ENCODE measurements around the gene HNRNPLL.
A peak's percentile ranks its signal among the peaks of the same experiment; 100 is the strongest.
"Not testable (repeated sequence)": the region's sequence is repeated elsewhere in the genome, so short reads cannot be mapped to it uniquely, and the experiment has no call there.

The HNRNPLL gene

DNA sequence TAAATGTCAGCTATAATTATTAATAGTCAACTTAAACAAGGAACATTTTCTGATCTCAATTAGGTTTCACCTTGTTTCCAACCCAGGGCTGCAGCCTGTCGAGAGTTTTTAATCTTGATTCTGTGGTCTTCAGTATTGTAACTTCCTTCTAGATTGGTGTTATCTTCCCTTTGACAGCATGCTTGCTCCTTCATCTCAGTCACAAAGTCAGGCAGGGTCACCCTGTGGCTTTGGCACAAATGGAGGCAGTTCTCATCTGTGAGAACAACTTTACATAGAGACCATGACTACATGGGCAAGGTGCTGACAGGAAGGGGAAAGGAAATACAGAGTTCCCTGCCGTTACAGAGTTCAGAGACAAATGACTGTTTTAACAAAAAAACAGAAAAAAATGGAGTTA is 50.5 kb downstream of the HNRNPLL start:
- no peak for DNase-seq (ENCODE audit: low spot score)

DNA sequence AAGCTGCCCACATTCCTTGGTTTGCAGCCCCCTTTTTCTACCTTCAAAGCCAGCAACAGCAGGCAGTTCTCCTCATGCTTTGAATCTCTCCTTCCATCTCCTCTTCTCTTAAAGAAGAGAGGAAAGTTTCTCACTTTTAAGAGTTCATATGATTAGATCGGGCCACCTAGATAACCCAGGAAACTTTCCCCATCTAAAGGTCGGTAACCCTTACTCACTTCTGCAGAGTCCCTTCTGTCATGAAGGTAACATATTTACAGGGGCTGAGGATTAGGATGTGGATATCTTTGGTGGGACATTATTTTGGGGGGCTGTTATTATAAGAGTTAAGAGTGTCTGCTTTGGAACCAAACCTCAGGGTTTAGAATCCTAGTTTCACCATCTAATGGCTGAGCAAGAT is 51.0 kb downstream of the HNRNPLL start:
- no peak for DNase-seq (ENCODE audit: low spot score)

- no peak for DNase-seq (ENCODE audit: low spot score)
Observed at GRCh38 chr2:38551171-38551570, 51.6 kb downstream of the HNRNPLL start.

- DNase-seq (ENCODE audit: low spot score): no peak
Observed at GRCh38 chr2:38549851-38550250, 52.9 kb downstream of the HNRNPLL start.

DNA sequence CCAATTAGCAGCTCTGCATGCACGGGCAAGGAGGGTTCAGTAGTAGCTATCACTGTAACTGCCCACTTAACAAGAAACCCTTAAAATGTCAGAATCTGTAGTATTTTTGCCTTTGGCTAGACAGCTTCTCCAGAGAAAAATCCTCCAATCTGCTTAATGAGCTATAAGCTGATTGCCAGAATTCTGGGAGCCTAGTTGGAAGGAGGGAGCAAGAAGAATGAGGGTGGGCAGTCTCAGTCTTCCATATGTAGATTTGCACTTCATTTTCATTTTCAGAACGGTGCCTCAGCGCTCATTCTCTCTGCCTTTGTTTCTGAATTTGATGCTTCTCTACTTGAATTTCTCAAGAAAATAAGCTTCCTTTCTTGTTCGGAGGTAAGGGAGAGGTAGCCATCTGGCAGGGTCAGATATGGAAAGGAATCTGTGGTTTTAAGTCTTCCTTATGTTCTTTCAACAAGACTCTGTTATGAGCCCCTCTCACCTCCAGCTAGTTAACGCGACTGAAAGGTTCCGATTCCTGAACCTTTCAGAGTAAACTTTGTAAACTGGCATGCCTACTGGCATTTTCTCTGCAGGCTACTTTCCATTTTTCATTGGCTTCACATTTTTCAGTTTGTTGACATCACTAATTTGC is 53.5 kb downstream of the HNRNPLL start:
- DNase-seq (ENCODE audit: low spot score): no peak

- no peak for DNase-seq (ENCODE audit: low spot score)
Observed at GRCh38 chr2:38547791-38548190, 54.9 kb downstream of the HNRNPLL start.

GRCh38 chr2:38546585-38546984 is 56.1 kb downstream of the HNRNPLL start:
- DNase-seq (ENCODE audit: low spot score): no peak

DNA sequence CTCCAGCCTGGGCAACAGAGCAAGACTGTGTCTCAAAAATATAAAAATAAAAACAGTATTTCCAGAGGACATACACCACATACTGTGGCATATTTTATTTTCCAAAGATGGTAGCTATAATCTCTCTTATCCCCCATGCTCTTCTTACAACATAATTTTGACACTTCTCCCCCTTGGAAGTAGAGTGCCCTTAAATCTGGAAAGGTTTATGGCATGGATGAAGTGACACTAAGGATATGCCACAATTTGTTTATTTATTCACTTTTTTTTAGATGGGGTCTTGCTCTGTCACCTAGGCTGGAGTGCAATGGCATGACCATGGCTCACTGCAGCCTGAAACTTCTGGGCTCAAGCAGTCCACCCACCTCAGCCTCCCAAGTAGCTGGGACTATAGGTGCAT is 56.7 kb downstream of the HNRNPLL start:
- DNase-seq (ENCODE audit: low spot score): no peak

GRCh38 chr2:38542248-38542631 is 60.5 kb downstream of the HNRNPLL start:
- DNase-seq (ENCODE audit: low spot score): not testable (repeated sequence)

DNA sequence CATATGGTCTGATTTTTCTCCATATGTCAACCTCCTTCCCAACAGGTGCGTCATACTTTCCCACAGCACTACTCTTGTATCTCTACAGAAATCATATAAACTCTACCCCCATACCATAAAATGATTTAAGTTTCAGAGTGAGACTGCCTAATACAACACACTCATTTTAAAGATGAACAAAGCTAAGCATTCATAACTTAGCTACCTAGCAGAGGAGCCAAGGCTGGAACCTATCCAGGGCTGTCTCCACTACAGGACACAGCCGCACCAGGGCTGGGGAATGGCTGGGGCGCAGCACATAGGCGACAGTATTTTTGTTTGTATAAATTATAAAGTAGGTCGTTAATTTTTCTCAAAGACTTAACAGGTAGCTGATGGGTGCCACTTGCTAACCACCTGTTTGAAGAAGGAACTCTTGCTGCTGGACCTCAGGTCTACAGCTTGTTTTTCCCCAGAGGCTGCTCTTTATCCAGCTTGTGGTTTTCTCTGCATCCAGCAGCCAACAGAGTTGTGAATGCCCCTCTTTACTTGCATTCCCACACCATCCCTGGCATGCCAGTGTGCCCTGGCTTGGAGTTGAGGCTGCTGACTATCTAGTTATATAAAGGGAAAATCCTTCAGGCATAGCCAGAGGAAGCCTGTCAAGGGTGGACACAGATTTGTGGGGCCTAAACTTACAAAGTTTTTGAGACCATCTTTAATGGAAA is 62.0 kb downstream of the HNRNPLL start:
- DNase-seq (ENCODE audit: low spot score): no peak

- no peak for DNase-seq (ENCODE audit: low spot score)
Observed at GRCh38 chr2:38539086-38539485, 63.6 kb downstream of the HNRNPLL start.

GRCh38 chr2:38537937-38538525 is 64.7 kb downstream of the HNRNPLL start:
- DNase-seq (ENCODE audit: low spot score): no peak

DNA sequence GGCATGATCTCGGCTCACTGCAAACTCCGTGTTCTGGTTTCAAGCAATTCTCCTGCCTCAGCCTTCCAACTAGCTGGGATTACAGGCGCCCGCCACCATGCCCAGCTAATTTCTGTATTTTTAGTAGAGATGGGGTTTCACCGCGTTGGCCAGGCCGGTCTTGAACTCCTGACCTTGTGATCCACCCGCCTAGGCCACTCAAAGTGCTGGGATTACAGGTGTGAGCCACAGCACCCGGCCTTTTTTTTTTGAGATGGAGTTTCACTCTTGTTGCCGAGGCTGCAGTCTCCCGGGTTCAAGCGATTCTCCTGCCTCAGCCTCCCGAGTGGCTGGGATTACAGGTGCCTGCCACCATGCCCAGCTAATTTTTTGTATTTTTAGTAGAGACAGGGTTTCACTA is 65.4 kb downstream of the HNRNPLL start:
- not testable (repeated sequence) for DNase-seq (ENCODE audit: low spot score)

GRCh38 chr2:38535744-38536506 is 66.8 kb downstream of the HNRNPLL start:
- peak; percentile 78 for DNase-seq (ENCODE audit: low spot score)

DNA sequence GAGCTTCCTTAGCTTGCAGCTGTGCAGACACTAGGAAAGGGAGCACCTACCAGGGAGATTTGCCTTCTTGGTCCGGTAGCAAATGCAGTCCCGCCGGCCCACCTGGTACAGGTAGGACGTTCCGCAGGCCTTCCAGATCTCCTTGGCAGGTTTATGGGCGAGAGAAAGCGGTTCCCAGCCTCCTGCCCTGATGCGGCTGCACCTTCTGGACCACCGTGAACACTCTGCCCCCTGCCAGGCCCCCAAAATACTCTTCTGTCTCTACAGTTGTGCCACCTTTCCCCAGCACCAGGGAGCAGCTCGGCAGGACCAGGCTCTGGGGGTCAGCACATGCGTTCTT is 67.4 kb downstream of the HNRNPLL start:
- DNase-seq (ENCODE audit: low spot score): no peak

- no peak for DNase-seq (ENCODE audit: low spot score)
Observed at GRCh38 chr2:38534746-38535403, 67.9 kb downstream of the HNRNPLL start.

DNA sequence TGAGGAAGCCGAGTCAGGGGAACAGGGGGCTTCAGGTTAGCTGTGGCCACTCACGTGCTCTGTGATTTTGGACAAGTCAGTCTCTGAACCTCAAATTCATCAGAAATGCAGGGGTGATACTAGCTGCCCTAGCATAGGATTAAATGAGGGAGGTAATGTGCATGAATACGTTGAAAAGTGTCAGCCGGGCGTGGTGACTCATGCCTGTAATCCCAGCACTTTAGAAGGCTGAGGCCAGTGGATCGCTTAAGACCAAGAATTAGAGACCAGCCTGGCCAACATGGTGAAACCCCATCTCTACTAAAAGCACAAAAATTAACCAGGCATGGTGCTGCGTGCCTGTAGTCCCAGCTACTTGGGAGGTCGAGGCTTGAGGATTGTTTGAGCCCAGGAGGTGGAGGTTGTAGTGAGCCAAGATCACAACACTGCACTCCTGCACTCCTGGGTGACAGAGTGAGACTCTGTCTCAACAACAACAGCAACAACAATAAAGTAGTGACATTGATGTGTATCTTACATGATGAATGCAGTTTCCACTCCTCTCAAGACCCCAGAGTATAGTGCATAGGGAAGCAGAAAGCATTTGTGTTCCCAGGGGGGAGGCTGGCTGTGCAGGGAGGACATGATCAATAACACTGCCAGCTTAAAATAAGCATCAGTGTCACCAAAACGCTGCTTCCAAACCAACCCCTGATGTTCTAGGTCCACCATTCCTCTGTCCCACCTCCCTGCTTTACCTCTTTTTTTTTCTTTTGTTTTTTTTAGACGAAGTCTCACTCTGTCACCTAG is 68.8 kb downstream of the HNRNPLL start:
- DNase-seq (ENCODE audit: low spot score): no peak

DNA sequence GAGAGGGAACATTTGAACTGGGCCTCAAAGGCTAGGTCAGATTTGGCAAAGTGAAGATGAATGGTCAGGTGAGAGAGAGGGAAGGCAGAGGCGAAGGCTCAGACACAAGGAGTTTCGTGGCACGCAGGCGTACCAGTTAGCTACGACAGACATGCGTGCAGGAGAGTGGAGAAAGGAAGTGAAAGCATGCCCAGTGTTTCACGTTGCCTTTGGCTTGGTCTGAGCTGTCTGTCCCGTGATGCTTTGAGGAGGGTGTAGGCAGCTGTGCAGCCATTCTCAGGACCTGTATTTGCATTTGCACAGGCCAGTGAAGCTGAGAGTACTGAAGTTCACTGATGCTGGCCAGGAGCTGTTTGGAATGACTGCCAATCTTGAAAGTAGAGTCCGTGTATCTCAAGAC is 69.5 kb downstream of the HNRNPLL start:
- DNase-seq (ENCODE audit: low spot score): no peak

GRCh38 chr2:38532366-38532765 is 70.4 kb downstream of the HNRNPLL start:
- no peak for DNase-seq (ENCODE audit: low spot score)

DNA sequence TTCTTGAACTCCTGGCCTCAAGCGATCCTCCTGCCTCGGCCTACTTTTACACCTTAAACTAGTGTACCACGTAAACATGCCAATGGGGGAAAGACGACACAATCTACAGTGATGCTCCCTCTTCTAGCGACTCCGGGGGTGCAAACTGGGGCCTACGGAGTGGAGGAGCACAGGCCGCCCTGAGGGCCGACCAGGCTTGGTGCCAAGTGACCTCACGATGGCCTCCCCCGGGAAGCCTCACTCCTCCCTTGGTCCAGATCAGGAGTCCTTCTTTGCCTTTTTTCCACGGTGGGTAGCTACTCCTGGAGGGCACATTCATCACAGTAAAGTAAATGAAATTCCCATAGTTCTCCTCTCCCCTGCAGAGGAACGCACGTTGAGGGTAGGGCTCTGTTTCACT is 73.5 kb downstream of the HNRNPLL start:
- no peak for DNase-seq (ENCODE audit: low spot score)

DNA sequence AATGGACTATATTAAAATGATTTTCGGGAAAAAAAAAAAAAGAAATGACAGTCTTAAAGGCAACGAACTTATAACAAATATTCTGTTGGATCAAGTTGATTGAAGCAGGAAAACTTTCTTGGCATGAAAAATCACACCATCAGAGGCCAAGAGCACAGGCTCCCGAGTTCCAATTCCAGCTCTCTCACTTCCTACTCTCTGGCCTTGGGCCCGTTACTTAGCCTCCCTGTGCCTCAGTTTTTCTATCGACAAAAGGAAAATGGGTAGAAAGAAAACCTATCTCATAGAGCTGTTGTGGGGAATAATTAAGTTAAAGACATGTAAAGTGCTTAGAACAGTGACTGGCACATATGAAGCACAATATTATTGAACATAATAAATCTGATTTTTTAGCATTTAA is 74.2 kb downstream of the HNRNPLL start:
- DNase-seq (ENCODE audit: low spot score): no peak

DNA sequence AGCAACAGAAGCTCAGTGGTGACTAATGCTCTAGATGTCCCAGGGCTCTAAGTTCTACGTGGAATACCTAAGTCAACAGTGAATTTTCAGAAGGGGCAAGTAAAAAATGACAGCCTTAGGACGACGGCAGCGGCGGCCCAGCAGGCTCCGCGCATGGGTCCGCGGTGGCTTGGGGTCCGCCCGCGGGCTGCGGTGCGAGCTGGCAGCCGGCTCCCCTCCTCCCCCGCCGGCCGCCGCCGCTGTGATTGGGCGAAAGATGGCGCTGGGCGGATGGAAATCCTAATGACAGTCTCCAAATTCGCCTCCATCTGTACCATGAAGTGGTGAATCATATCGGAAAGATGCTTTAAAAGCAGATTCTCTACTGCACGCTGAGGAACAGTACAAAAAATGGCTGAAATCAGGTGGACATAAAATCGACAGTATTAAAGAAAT is 74.7 kb downstream of the HNRNPLL start:
- peak; percentile 75 for DNase-seq (ENCODE audit: low spot score)
